ENCODE data around the gene MAGEA2B.
"Not testable (repeated sequence)": the region's sequence is repeated elsewhere in the genome, so short reads cannot be mapped to it uniquely, and the experiment has no call there.

MAGEA2B gene

DNA sequence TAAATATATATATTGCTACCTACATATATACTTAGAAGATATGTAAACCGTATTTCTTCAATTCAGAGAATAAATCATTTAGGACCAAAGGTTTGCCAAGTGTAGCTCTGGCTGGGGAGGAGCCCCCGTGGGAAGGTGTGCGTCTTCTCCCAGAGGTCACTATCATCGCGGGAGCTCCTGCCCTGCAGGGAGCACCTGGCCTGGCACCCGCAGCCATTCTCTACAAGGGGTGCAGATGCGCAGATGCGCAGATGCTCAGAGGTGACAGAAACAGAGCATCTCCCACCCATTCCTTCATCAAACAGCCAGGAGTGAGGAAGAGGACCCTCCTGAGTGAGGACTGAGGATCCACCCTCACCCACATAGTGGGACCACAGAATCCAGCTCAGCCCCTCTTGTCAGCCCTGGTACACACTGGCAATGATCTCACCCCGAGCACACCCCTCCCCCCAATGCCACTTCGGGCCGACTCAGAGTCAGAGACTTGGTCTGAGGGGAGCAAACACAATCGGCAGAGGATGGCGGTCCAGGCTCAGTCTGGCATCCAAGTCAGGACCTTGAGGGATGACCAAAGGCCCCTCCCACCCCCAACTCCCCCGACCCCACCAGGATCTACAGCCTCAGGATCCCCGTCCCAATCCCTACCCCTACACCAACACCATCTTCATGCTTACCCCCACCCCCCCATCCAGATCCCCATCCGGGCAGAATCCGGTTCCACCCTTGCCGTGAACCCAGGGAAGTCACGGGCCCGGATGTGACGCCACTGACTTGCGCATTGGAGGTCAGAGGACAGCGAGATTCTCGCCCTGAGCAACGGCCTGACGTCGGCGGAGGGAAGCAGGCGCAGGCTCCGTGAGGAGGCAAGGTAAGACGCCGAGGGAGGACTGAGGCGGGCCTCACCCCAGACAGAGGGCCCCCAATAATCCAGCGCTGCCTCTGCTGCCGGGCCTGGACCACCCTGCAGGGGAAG is at the start of gene MAGEA2B:
Gene MAGEA2B, plus strand, starts transcription at position 814 of the 973 bp plus-strand sequence. CDS start 2,479 bp downstream, outside the sequence.
- not testable (repeated sequence) for DNase-seq (ENCODE audit: low spot score)

DNA sequence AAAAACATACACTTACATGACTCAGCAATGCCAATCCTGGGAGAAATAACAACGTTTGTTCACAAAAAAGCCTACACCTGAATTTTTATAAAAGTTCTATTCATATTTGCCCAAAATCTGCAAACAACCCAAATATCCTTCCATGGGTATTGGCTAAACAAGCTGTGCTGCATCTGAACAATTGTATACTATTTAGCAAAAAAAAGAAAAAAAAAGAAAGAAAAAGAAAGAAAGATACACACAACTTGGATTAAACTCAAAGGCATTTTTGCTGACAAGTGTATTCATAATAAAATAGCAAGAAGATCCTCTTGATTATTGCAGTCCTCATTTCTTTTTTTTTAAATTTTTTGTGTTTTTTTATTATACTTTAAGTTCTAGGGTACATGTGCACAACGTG is 40.3 kb upstream of the MAGEA2B start:
- no peak for DNase-seq (ENCODE audit: low spot score)

- DNase-seq (ENCODE audit: low spot score), result not testable (repeated sequence)
These were observed 39.8 kb upstream of the MAGEA2B start for GRCh38 chrX:152674652-152675051.

DNA sequence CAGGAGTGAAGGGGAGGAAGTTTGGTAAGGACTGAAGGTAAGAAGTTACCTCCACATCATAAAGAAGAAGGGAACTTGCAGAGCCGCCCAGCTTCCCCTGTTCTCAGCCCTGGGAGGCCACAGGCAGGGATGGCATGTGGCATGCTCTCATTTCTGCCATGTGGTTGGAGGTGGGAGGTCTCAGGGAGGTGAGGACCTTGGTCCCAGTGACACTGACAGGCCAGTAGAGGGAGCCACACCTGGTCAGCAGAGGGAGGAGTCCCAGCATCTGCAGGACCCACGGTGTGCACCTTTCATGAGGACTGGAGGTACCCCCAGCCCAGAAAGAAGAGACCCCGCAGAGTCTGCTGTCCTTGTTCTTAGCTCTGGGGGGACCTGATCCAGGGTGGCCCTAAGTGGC is 33.4 kb upstream of the MAGEA2B start:
- not testable (repeated sequence) for DNase-seq (ENCODE audit: low spot score)

- DNase-seq (ENCODE audit: low spot score), result not testable (repeated sequence)
These were observed 16.2 kb upstream of the MAGEA2B start, which contains the start of gene MAGEA3 for GRCh38 chrX:152697952-152698931. MAGEA3 (plus strand) TSS chrX:152698794; CDS start chrX:152700833, 2,039 bp downstream.

GRCh38 chrX:152700390-152700789 is 14.0 kb upstream of the MAGEA2B start:
- DNase-seq (ENCODE audit: low spot score), result not testable (repeated sequence)

- not testable (repeated sequence) for DNase-seq (ENCODE audit: low spot score)
These were observed 7.9 kb upstream of the MAGEA2B start for GRCh38 chrX:152706500-152706899.

DNA sequence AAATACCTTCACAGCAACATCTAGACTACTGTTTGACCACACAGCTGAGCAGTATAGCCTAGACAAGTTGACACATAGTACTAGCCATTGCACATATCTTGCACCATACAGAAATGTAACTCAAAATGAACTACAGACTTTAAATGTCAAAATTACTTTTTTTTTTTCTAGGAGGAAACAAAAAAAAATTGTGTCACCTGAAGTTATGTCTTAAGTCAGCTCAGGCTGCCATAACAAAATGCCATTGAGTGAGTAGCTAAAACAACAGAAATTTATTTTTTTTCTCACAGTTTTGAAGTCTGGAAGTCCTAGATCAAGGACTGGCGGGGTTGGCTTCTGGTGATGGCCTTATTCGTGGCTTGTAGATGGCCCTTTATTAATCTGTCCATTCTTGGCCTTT is 5.3 kb upstream of the MAGEA2B start, which contains the start of gene CSAG2:
Gene CSAG2, minus strand, starts transcription at position 101 of the 400 bp plus-strand sequence. CDS start 161 bp downstream, outside the sequence.
- not testable (repeated sequence) for DNase-seq (ENCODE audit: low spot score)

DNA sequence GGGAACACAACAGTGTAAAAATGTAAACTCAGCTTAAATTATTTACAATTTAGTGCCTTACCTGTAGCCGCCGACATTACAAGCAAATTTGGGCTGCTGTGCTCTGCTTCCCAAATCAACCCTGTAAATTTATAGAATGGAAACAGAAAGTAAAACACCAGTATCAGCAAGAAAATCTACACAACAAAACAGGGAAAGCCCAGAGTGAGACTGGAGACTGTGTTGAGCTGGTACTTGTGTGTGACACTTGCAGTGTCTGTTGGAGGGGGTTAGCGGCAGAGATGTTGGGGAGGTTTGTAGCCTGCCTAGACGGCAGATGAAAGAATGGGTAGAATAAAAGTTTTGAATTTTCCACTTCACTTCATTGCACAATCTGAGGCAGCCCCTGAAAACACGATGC is 1.2 kb upstream of the MAGEA2B start:
- not testable (repeated sequence) for DNase-seq (ENCODE audit: low spot score)

GRCh38 chrX:152725409-152725808 is 11.0 kb downstream of the MAGEA2B start:
- DNase-seq (ENCODE audit: low spot score), result no peak

- no peak for DNase-seq (ENCODE audit: low spot score)
These were observed 19.0 kb downstream of the MAGEA2B start, which contains the start of the genes CSAG1 and MAGEA12 for GRCh38 chrX:152733261-152733975. CSAG1 (minus strand) TSS chrX:152733721; CDS start chrX:152732460, 1,261 bp downstream. MAGEA12 (plus strand) TSS chrX:152733757; CDS start chrX:152736162, 2,405 bp downstream.

GRCh38 chrX:152734143-152734858 is 19.9 kb downstream of the MAGEA2B start:
- not testable (repeated sequence) for DNase-seq (ENCODE audit: low spot score)

DNA sequence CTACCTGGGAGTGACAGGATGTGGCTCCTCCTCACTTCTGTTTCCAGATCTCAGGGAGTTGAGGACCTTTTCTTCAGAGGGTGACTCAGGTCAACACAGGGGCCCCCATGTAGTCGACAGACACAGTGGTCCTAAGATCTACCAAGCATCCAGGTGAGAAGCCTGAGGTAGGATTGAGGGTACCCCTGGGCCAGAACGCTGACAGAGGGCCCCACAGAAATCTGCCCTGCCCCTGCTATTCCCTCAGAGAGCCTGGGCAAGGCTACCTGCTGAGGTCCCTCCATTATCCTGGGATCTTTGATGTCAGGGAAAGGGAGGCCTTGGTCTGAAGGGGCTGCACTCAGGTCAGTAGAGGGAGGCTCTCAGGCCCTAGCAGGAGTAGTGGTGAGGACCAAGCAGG is 20.7 kb downstream of the MAGEA2B start:
- no peak for DNase-seq (ENCODE audit: low spot score)

DNA sequence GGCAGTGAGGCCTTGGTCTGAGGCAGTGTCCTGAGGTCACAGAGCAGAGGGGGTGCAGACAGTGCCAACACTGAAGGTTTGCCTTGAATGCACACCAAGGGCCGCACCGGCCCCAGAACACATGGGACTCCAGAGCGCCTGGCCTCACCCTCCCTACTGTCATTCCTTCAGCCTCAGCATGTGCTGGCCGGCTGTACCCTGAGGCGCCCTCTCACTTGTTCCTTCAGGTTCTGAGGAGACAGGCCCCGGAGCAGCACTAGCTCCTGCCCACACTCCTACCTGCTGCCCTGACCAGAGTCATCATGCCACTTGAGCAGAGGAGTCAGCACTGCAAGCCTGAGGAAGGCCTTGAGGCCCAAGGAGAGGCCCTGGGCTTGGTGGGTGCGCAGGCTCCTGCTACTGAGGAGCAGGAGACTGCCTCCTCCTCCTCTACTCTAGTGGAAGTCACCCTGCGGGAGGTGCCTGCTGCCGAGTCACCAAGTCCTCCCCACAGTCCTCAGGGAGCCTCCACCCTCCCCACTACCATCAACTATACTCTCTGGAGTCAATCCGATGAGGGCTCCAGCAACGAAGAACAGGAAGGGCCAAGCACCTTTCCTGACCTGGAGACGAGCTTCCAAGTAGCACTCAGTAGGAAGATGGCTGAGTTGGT is 21.6 kb downstream of the MAGEA2B start:
- DNase-seq (ENCODE audit: low spot score), result no peak

GRCh38 chrX:152736528-152736927 is 22.1 kb downstream of the MAGEA2B start:
- not testable (repeated sequence) for DNase-seq (ENCODE audit: low spot score)

DNA sequence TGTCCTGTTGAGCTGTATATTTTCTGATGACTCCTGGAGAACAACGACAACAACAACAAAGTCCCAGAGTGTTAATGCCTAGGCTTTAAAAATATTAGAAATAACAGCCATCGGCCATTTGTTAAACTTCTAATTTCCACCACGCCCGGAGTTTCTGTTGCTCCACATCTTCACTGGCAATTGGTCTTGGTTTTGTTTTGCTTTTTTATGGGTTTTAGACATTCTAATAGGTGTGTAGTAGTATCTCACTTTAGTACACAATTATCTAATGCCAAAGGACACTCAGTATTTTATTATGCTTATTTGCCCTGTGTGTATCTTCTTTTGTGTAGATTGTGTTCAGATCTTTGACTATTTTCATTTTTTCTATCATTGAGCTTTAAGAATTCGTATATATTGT is 24.1 kb downstream of the MAGEA2B start:
- no peak for DNase-seq (ENCODE audit: low spot score)

- DNase-seq (ENCODE audit: low spot score), result not testable (repeated sequence)
These were observed 39.5 kb downstream of the MAGEA2B start, which contains the start of gene MAGEA2 for GRCh38 chrX:152753686-152754650. MAGEA2 (minus strand) TSS chrX:152753842; CDS start chrX:152751363, 2,479 bp downstream.

DNA sequence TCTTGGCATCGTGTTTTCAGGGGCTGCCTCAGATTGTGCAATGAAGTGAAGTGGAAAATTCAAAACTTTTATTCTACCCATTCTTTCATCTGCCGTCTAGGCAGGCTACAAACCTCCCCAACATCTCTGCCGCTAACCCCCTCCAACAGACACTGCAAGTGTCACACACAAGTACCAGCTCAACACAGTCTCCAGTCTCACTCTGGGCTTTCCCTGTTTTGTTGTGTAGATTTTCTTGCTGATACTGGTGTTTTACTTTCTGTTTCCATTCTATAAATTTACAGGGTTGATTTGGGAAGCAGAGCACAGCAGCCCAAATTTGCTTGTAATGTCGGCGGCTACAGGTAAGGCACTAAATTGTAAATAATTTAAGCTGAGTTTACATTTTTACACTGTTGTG is 40.4 kb downstream of the MAGEA2B start:
- not testable (repeated sequence) for DNase-seq (ENCODE audit: low spot score)

Data from CD4-positive, alpha-beta T cell treated with Interleukin-2 at 100 ng/mL for 4 hours (primary cell).